Right lung (tissue), 5 donors: ENCODE results near the gene TMEM218. TPM values are rescaled to one million over a fixed set of nuclear protein-coding genes. Genes with fewer than 3 reads are reported as not detected.

Source experiments
- DNase-seq, 2 donors: peaks; one replicate each; pipeline ENCODE4 v3.0.0-alpha.2; 2013
- polyA plus RNA-seq, 5 donors: library from polyadenylated mRNA; unstranded; fragments of 120-200 nt; gene quantifications; one replicate each; pipeline versions ENCODE4 v1.2.1 to v1.2.3, GENCODE V29; 2013; ENCODE audit warnings: inconsistent platforms in 1 of 5, low replicate concordance in 1 of 5; ENCODE audit not compliant: insufficient read length in 5 of 5, insufficient read depth in 1 of 5

The TMEM218 gene
- polyA plus RNA-seq, 5 donors, result 52.9 to 58.5 (median 56.6) TPM

- DNase-seq, result no peak
These were observed 33.4 kb downstream of the TMEM218 start for GRCh38 chr11:125078016-125078415.

GRCh38 chr11:125076378-125076945 lies 35.0 kb downstream of the TMEM218 start:
- DNase-seq, result no peak

GRCh38 chr11:125075900-125076317 lies 35.5 kb downstream of the TMEM218 start:
- DNase-seq, result no peak

- DNase-seq, result no peak
These were observed 36.2 kb downstream of the TMEM218 start for GRCh38 chr11:125075242-125075625.

GRCh38 chr11:125074511-125075241 lies 36.8 kb downstream of the TMEM218 start:
- no peak for DNase-seq

GRCh38 chr11:125073616-125074483 lies 37.6 kb downstream of the TMEM218 start:
- DNase-seq, result no peak

- no peak for DNase-seq
These were observed 38.4 kb downstream of the TMEM218 start for GRCh38 chr11:125072961-125073590.

- DNase-seq, result no peak
These were observed 39.0 kb downstream of the TMEM218 start for GRCh38 chr11:125072218-125072960.

GRCh38 chr11:125071846-125072217 lies 39.6 kb downstream of the TMEM218 start:
- no peak for DNase-seq

- no peak for DNase-seq
These were observed 40.0 kb downstream of the TMEM218 start for GRCh38 chr11:125071435-125071834.

GRCh38 chr11:125070699-125071254 lies 40.6 kb downstream of the TMEM218 start:
- DNase-seq, result no peak

- DNase-seq, result no peak
These were observed 41.6 kb downstream of the TMEM218 start for GRCh38 chr11:125069796-125070195.

- DNase-seq, result no peak
These were observed 42.4 kb downstream of the TMEM218 start for GRCh38 chr11:125069008-125069407.

GRCh38 chr11:125068368-125068767 lies 43.1 kb downstream of the TMEM218 start:
- DNase-seq, result no peak

- DNase-seq, result no peak
These were observed 47.4 kb downstream of the TMEM218 start for GRCh38 chr11:125064070-125064469.

- no peak for DNase-seq
These were observed 47.9 kb downstream of the TMEM218 start for GRCh38 chr11:125063429-125064043.

- DNase-seq, result peak; percentile 49 to 51
These were observed 48.4 kb downstream of the TMEM218 start, which contains the start of gene SLC37A2 for GRCh38 chr11:125062931-125063428. SLC37A2 (plus strand) TSS chr11:125063305; CDS start chr11:125063368, 63 bp downstream.

- no peak for DNase-seq
These were observed 49.1 kb downstream of the TMEM218 start for GRCh38 chr11:125062218-125062930.

- no peak for DNase-seq
These were observed 50.1 kb downstream of the TMEM218 start for GRCh38 chr11:125061281-125061680.

- DNase-seq, result no peak
These were observed 53.8 kb downstream of the TMEM218 start for GRCh38 chr11:125057693-125058016.
